AG04450 (cell line): ENCODE measurements around the gene SELL. TPM values are rescaled to one million over a fixed set of nuclear protein-coding genes. Genes with fewer than 3 reads are reported as not detected.

Experiments used
- CTCF ChIA-PET: fragments of 300-600, 350-600 bp; formaldehyde crosslinking; extraction: SDS; loops from one replicate; lab custom pipeline; 2022; ENCODE audit warnings: antibody characterized with exemption, inconsistent platforms; lab: Charles Lee
- POLR2A ChIA-PET: fragments of 350-600 bp; formaldehyde crosslinking; extraction: SDS; loops from one replicate; lab custom pipeline; 2021; ENCODE audit warnings: antibody characterized with exemption, inconsistent platforms; lab: Yijun Ruan, JAX
- DNase-seq: peaks from one replicate; pipeline ENCODE4 v3.0.0-alpha.2; 2011; ENCODE audit warnings: low read depth, low spot score
- H3K27ac ChIP-seq: one replicate; pipeline ENCODE4 v1.5.1; 2012; ENCODE audit warnings: low read depth, low read length, control low read depth
- H3K27me3 ChIP-seq: one replicate; pipeline ENCODE4 v1.6.0; 2012; ENCODE audit warnings: low read length; ENCODE audit not compliant: control insufficient read depth, insufficient read depth
- H3K4me3 ChIP-seq: 2 replicates; pipeline ENCODE4 v1.5.1; 2011; ENCODE audit warnings: mild to moderate bottlenecking, low read depth, low read length, control low read depth
- H3K9me3 ChIP-seq: 2 replicates; pipeline ENCODE4 v1.5.1; 2012; ENCODE audit warnings: low read length; ENCODE audit not compliant: control insufficient read depth, insufficient read depth
- CTCF ChIP-seq: IDR thresholded peaks from 2 replicates; pipeline ENCODE4 v1.5.1; 2011; ENCODE audit warnings: low read depth, low read length, control low read depth, inconsistent platforms
- polyA plus RNA-seq: library from polyadenylated mRNA; depleted of rRNA; stranded (reverse); fragments of >200 nt; gene quantifications from 2 replicates; pipeline ENCODE4 v1.2.3, GENCODE V29; 2011

Gene SELL
- polyA plus RNA-seq, 1 experiment = 0.05 TPM

GRCh38 chr1:169745015-169745861, 33.8 kb upstream of the SELL start:
- no peaks in the 10 kb centered on the region for H3K9me3 ChIP-seq
- TF ChIP-seq CTCF = no peak
- no peak overlapping the region for H3K4me3 ChIP-seq
- DNase-seq = no peak
- no peak overlapping the region for H3K27ac ChIP-seq
- ChIA-PET CTCF (interaction anchor here (0.6 kb wide), 1 partner anchor 33 kb away, joined by 3 read pairs; no protein-coding TSS in a partner anchor), POLR2A (no interaction called here)
- H3K27me3 ChIP-seq = no peaks in the 10 kb centered on the region

- ChIA-PET POLR2A (no interaction called here), CTCF (no interaction called here)
- peak overlapping the region; percentile 11 for H3K27ac ChIP-seq
- H3K27me3 ChIP-seq = no peaks in the 10 kb centered on the region
- H3K4me3 ChIP-seq = no peak overlapping the region
- no peaks in the 10 kb centered on the region for H3K9me3 ChIP-seq
- no peak for DNase-seq
- no peak for TF ChIP-seq CTCF
Observed at GRCh38 chr1:169741666-169742394, 30.4 kb upstream of the SELL start.

- TF ChIP-seq CTCF = no peak
- Histone ChIP-seq H3K9me3 (no peaks in the 10 kb centered on the region), H3K4me3 (no peak overlapping the region), H3K27me3 (no peaks in the 10 kb centered on the region), H3K27ac (no peak overlapping the region)
- CTCF ChIA-PET = no interaction called here
- no peak for DNase-seq
- POLR2A ChIA-PET = no interaction called here
Observed at GRCh38 chr1:169739980-169740379, 28.6 kb upstream of the SELL start.

GRCh38 chr1:169733924-169734323, 22.5 kb upstream of the SELL start, which contains the start of gene SELE:
TSS of gene SELE (minus strand) at chr1:169734079. CDS start at chr1:169733612, 467 bp downstream.
- ChIA-PET POLR2A (no interaction called here), CTCF (interaction anchor here (0.7 kb wide), 1 partner anchor 9 kb away, joined by 3 read pairs; no protein-coding TSS in a partner anchor)
- no peaks in the 10 kb centered on the region for H3K9me3 ChIP-seq
- no peak for TF ChIP-seq CTCF
- H3K27me3 ChIP-seq = no peaks in the 10 kb centered on the region
- H3K4me3 ChIP-seq = no peak within 1 kb of the TSS
- H3K27ac ChIP-seq = no peak within 1 kb of the TSS
- no peak for DNase-seq

GRCh38 chr1:169731446-169731845, 20.0 kb upstream of the SELL start:
- no peaks in the 10 kb centered on the region for H3K27me3 ChIP-seq
- DNase-seq = no peak
- ChIA-PET CTCF (interaction anchor here (1.2 kb wide), 1 partner anchor 19 kb away, joined by 3 read pairs; no protein-coding TSS in a partner anchor), POLR2A (no interaction called here)
- H3K27ac ChIP-seq = no peak overlapping the region
- no peak overlapping the region for H3K4me3 ChIP-seq
- no peaks in the 10 kb centered on the region for H3K9me3 ChIP-seq
- no peak for TF ChIP-seq CTCF
